Measurements from ENCODE around the gene TTC6. TPM values are rescaled to one million over a fixed set of nuclear protein-coding genes. Genes with fewer than 3 reads are reported as not detected.

Gene TTC6
- polyA plus RNA-seq, 2 of the 4 experiments (the other 2 are of a cell fraction) = 0.41 to 1.7 TPM

GRCh38 chr14:37643701-37644100 lies 48.3 kb downstream of the TTC6 start:
- FAIRE-seq = no peak
- TF ChIP-seq MYC (IDR thresholded peaks at IDR 0.05; ENCODE audit: borderline replicate concordance, low read length) = no peak
- no peak for TF ChIP-seq SMC3 (IDR thresholded peaks at IDR 0.05)
- no peak for TF ChIP-seq POLR2A (IDR thresholded peaks at IDR 0.05; ENCODE audit: low read length)
- TF ChIP-seq FOSB (CRISPR knock-in tag; IDR thresholded peaks at IDR 0.05) = no peak
- no peak for TF ChIP-seq ZSCAN20 (CRISPR knock-in tag; IDR thresholded peaks at IDR 0.05)
- TF ChIP-seq TP53 (CRISPR knock-in tag; IDR thresholded peaks at IDR 0.05) = no peak
- no peak for TF ChIP-seq RNF2 (IDR thresholded peaks at IDR 0.05; ENCODE audit: borderline replicate concordance, low read depth)
- TF ChIP-seq CHD4 (IDR thresholded peaks at IDR 0.05; ENCODE audit: borderline replicate concordance) = no peak
- no peak for TF ChIP-seq EHMT2 (IDR thresholded peaks at IDR 0.05; ENCODE audit: low read depth)
- TF ChIP-seq E2F6 (IDR thresholded peaks at IDR 0.05; ENCODE audit: borderline replicate concordance, low read depth) = no peak
- no peak for TF ChIP-seq JUNB (IDR thresholded peaks at IDR 0.05)
- no peak for TF ChIP-seq CEBPB (IDR thresholded peaks at IDR 0.05)
- TF ChIP-seq SREBF2 (IDR thresholded peaks at IDR 0.05) = no peak
- no peak for TF ChIP-seq NPAS2 (CRISPR knock-in tag; IDR thresholded peaks at IDR 0.05; ENCODE audit: borderline replicate concordance)
- no peak for TF ChIP-seq USF2 (IDR thresholded peaks at IDR 0.05)
- Histone ChIP-seq H3K4me3 (no peak overlapping the region), H3K9me3 (no peaks in the 10 kb centered on the region), H3K4me2 (no peak overlapping the region), H3K27ac (no peak overlapping the region), H3K4me1 (no peaks in the 10 kb centered on the region; the same call in 2 of the 3 replicates)
- no peak for DNase-seq (ENCODE audit: low read depth in 1 of 2, low spot score in 1 of 2)
- CTCF ChIA-PET = no interaction called here
- 77% methylated on average over 4 of the region's 4 CpGs for WGBS (ENCODE audit: missing lambda C conversion rate)
- POLR2A ChIA-PET = no interaction called here
- ATAC-seq = no peak

Other genes starting within 250 kb of the TTC6 start
- 17.9 and 18.1 TPM in 2 replicates for gene FOXA1, start 380 bp upstream of the TTC6 start, polyA plus RNA-seq (2011; rRNA removed)
- 5.5 to 5.9 TPM (median 5.8 TPM) in 3 replicates for gene FOXA1, start 380 bp upstream of the TTC6 start, polyA plus RNA-seq (2017; fragmentation: RNase III; extraction: RNeasy Plus Mini Kit Qiagen cat#74134 plus additional on column Dnase treatment)